Measurements from ENCODE around the gene DISC1.
"Not testable (repeated sequence)": the region's sequence is repeated elsewhere in the genome, so short reads cannot be mapped to it uniquely, and the experiment has no call there.

Gene DISC1

GRCh38 chr1:231779081-231779480, 152.5 kb downstream of the DISC1 start:
- DNase-seq, result peak; percentile 9

DNA sequence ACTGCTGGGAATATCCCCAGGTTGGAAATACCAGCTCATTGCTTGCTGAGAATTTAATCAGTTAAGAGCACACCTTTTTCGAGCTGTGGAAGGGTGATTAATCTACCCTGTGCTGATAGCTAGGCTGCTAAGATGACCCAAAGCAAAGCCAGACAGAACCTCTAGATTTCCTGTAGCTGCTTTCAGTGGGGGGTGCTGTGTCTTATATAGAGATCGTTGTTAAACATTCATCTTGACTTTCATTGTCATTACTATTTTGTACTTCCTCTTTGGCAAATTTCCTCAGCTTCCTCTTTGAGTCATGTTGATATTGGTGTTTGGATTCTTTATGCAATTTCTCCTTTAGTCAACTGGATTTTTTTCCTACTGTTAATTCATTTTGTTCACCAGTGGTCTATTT, 155.3 kb downstream of the DISC1 start:
- no peak for DNase-seq

DNA sequence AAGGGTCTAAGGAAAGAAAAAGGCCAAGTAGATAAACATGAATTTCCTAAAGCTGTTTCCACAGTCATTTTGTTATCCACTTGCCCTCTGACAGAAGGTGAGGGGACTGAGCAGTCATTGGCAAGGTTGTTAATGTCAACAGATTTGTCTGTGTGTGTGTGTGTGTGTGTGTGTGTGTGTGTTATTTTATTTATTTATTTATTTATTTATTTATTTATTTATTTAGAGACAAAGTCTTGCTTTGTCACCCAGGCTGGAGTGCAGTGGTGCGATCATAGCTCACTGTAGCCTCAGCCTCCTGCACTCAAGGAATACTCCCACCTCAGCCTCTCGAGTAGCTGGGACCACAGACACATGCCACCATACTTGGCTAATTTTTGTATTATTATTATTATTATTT, 158.5 kb downstream of the DISC1 start:
- DNase-seq, result not testable (repeated sequence)

DNA sequence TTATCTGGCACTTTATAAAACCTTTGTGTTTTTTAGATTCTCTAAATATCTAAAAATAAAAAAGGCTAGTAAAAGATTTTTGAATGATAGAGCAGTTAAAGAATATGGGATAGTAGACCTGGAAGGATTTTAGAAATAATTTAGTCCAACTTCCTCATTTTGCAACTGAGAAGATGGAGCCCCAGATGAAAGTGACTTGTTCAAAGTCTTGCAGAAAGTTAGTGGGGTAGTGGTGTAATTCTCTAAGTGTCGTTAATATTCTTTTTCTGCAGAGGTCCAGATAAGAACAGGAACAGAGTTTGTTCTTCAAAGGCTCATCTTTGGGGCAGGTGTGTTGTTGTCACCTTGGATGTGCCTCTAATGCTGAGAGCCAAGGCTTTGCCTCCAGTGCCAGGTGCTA, 159.5 kb downstream of the DISC1 start:
- DNase-seq, result no peak

DNA sequence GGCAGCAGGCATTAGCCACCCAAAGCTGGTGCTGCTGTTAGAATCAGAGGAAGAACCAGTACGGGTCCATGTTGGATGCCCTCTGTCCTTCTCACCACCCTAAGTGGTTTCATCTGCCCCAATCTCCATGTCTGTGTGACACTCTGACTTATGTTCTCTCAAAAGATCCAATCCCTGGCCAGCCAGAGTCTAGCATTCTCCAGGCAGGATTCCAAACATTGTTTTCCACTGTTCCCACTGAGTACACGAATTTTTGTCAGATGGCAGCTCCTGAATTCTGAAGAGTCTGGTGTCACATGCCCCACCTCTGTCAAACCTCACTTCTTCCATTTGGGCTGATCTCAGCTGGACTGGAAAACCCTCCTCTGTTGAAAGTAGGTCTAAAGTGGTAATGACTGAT, 166.0 kb downstream of the DISC1 start:
- no peak for DNase-seq

DNA sequence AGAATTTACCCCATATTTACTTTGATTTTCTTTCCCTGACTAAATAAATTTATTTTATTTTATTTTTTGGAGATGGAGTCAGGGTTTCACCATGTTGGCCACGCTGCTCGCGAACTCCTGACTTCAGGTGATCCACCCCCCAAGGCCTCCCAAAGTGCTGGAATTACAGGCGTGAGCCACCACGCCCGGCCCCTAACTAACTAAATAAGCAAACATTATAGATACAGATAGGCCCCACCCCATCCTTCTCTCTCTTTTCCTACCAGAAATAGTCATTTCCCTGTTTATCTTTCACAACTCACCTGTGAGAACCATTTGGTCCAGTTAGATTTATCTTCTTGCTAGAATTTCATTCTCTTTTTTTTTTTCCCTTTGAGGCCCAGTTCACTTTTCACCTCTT, 167.3 kb downstream of the DISC1 start:
- DNase-seq, result no peak

- DNase-seq, result no peak
These were observed 169.6 kb downstream of the DISC1 start for GRCh38 chr1:231796141-231796540.

DNA sequence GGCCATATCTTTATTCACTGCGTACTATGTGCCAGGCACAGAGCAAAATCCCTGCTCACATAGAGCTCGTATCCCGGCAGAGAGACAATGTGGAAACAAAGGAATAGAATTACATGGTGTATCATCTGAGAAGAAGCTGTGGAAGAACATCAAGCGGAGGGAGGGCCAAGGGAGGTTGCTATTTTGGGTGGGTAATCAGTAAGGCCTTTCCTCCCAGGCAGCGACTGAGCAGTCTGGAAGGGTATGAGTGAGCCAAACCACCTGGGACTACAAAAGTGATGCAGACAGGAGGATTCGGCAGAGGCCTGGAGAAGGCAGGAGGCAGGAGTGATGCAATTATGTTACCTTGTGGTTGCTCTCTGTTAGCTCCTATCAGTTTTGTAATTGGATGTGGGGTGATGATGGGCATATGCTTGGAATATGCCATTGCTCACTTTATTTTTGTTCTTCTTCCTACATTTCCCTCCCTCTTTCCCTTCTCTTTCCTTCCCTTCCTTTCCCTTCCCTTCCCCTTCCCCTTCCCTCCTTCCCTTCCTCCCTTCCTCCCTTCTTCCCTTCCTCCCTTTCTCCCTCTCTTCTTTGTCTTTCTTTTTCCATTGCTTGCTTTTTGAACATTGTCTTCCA, 172.9 kb downstream of the DISC1 start:
- peak; percentile 25 for DNase-seq

DNA sequence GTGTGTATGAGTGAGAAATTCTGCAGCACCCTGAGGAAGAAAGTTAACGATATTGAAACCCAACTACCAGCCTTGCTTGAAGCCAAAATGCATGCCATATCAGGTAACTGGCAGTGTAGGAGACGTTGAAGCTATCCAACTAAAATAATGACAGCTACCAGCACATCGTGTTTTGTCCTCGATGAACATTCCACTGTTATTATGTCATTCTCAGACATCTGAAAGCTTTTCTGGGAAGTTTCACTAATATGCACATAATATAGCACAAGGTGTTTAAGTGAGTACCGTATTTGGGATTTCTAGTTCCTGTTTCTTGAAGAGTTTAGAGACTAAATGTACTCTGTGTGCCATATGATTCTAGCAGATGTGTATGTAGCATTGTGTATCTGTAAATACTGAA, 173.5 kb downstream of the DISC1 start:
- DNase-seq, result peak; percentile 27

GRCh38 chr1:231801042-231801585, 174.5 kb downstream of the DISC1 start:
- DNase-seq, result peak; percentile 49

- DNase-seq, result no peak
These were observed 176.8 kb downstream of the DISC1 start for GRCh38 chr1:231803353-231803752.

- peak; percentile 70 for DNase-seq
These were observed 180.3 kb downstream of the DISC1 start for GRCh38 chr1:231806623-231807495.

DNA sequence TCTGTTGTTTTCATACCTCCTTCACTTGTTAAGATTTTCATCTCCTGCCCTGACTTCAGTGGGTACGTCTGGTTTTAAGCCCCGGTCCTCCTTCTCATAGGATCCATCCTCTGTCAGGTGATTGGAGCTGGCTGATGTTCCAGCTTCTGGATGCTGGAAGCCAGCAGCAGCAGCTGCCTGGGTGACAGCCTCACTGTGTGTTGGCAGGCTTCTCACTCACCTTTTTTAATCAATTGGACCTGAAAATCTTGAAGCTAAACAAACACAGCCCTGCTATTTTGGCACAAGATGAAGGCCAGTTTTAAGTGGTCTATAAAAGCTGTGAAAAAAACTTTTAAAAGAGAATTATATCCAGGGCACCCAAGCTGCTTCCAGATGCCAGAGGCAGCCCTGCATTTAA, 181.0 kb downstream of the DISC1 start:
- peak; percentile 16 for DNase-seq

- no peak for DNase-seq
These were observed 181.5 kb downstream of the DISC1 start for GRCh38 chr1:231808116-231808515.

DNA sequence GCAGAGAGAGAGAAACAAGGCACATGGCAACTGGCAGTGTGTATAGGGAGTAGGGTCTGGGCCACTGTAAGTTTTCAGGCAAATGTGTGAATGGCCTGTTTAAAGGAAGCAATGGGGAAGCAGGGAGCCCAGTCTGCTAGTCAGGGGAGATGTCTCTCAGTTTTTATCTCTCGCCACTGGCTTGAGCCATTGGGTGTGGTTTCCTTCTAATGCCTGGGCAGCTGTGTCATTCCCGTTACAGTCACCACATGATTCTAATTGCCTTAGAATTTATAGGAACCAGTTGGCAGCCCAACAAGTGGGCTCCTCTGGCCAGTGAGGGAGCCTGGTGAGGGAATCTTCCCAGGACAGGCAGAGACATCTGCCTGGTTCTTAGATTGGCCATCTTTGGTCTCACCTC, 182.4 kb downstream of the DISC1 start:
- DNase-seq, result no peak

- DNase-seq, result no peak
These were observed 183.8 kb downstream of the DISC1 start for GRCh38 chr1:231810415-231810814.

- no peak for DNase-seq
These were observed 187.4 kb downstream of the DISC1 start for GRCh38 chr1:231814021-231814420.

DNA sequence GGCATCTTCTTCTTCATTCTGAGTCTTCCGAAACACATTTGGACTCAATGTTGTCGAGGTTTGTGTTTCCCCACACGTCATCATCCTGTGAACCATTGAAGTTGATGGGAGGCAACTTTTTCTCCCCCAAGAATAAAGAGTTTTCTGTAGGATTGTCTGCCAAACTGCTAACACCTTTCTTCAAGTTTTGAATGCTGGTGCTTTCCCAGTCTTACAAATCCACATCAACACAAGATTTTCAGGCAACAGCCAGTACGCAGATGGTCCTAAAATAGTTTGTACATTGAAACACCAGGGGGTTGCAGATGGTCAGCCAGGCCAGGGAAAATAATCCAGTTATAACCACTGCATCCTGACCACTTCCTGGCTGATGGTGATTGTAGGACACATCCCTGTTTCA, 187.9 kb downstream of the DISC1 start:
- DNase-seq, result no peak

- no peak for DNase-seq
These were observed 191.2 kb downstream of the DISC1 start for GRCh38 chr1:231817801-231818200.

DNA sequence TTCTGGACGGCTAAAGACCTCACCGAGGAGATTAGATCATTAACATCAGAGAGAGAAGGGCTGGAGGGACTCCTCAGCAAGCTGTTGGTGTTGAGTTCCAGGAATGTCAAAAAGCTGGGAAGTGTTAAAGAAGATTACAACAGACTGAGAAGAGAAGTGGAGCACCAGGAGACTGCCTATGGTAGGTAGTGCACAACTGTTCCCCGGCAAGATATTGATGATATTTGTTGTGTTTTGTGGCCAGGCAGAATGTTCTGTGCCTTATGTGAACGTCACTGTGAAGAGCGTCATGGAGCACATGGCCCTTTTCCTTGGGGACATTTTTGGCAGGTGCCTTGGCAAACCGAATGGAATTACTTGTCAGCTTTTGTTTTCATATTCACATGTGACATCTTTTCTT, 191.7 kb downstream of the DISC1 start:
- no peak for DNase-seq

- no peak for DNase-seq
These were observed 194.7 kb downstream of the DISC1 start for GRCh38 chr1:231821281-231821680.

- DNase-seq, result no peak
These were observed 195.5 kb downstream of the DISC1 start for GRCh38 chr1:231822041-231822440.

DNA sequence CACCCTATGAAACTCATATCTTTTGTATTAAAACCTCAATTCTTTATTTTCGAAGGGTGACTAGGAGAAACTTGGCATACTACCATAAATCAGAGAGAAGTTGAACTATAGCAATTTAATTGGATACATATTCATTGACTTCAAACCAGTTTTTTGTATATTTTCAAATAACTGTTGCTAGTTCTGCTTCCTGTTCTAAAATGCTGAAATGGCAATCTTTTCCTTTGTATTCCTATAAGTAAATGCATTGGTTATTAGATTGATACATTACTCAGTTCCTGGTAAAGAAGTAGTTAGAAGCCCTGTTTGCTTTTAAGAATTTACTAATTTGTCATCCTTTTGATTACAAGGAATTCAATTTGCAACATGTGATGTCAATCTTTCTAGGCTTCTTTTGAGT, 200.0 kb downstream of the DISC1 start:
- no peak for DNase-seq

Measured in eye (tissue), 1 donor.